Cerebellar cortex (tissue), 1 donor: ENCODE results near the gene FTCDNL1.

Experiments used
- DNase-seq: peaks from one replicate; pipeline ENCODE4 v3.0.0-alpha.2; 2015; ENCODE audit warnings: low spot score

FTCDNL1 gene

GRCh38 chr2:199850718-199851500, at the start of gene FTCDNL1:
TSS of gene FTCDNL1 (minus strand) at chr2:199851192. CDS start at chr2:199848962, 2,230 bp downstream.
- DNase-seq = peak; percentile 54

GRCh38 chr2:199896617-199897016, 45.6 kb upstream of the FTCDNL1 start:
- DNase-seq = no peak

- no peak for DNase-seq
Measured at GRCh38 chr2:199895406-199895805, 44.4 kb upstream of the FTCDNL1 start.

- DNase-seq = no peak
Measured at GRCh38 chr2:199883474-199884212, 32.7 kb upstream of the FTCDNL1 start.

GRCh38 chr2:199882667-199883066, 31.7 kb upstream of the FTCDNL1 start:
- DNase-seq = no peak

- DNase-seq = no peak
Measured at GRCh38 chr2:199875400-199875799, 24.4 kb upstream of the FTCDNL1 start.

- DNase-seq = no peak
Measured at GRCh38 chr2:199874209-199874608, 23.2 kb upstream of the FTCDNL1 start.

GRCh38 chr2:199870581-199870980, 19.6 kb upstream of the FTCDNL1 start:
- no peak for DNase-seq

GRCh38 chr2:199869653-199870052, 18.7 kb upstream of the FTCDNL1 start:
- no peak for DNase-seq

- no peak for DNase-seq
Measured at GRCh38 chr2:199869227-199869541, 18.2 kb upstream of the FTCDNL1 start.

GRCh38 chr2:199868431-199869226, 17.6 kb upstream of the FTCDNL1 start:
- DNase-seq = no peak

GRCh38 chr2:199865905-199866304, 14.9 kb upstream of the FTCDNL1 start:
- DNase-seq = no peak

GRCh38 chr2:199862788-199863187, 11.8 kb upstream of the FTCDNL1 start:
- no peak for DNase-seq

- peak; percentile 49 for DNase-seq
Measured at GRCh38 chr2:199861132-199861774, 10.3 kb upstream of the FTCDNL1 start.

GRCh38 chr2:199855812-199856211, 4.8 kb upstream of the FTCDNL1 start:
- no peak for DNase-seq

- peak; percentile 95 for DNase-seq
Measured at GRCh38 chr2:199851883-199852282, 891 bp upstream of the FTCDNL1 start.

- DNase-seq = no peak
Measured at GRCh38 chr2:199851501-199851810, 464 bp upstream of the FTCDNL1 start.

GRCh38 chr2:199850218-199850717, 724 bp downstream of the FTCDNL1 start:
- peak; percentile 16 for DNase-seq

- no peak for DNase-seq
Measured at GRCh38 chr2:199848389-199849130, 2.4 kb downstream of the FTCDNL1 start.

GRCh38 chr2:199847181-199847864, 3.7 kb downstream of the FTCDNL1 start:
- DNase-seq = no peak
